ENCODE data around the gene EXD3. TPM values are rescaled to one million over a fixed set of nuclear protein-coding genes. Genes with fewer than 3 reads are reported as not detected.

The EXD3 gene
- total and polyA plus RNA-seq, 2 of the 4 experiments (the other 2 are of a cell fraction), result 1.1 to 7.4 TPM

DNA sequence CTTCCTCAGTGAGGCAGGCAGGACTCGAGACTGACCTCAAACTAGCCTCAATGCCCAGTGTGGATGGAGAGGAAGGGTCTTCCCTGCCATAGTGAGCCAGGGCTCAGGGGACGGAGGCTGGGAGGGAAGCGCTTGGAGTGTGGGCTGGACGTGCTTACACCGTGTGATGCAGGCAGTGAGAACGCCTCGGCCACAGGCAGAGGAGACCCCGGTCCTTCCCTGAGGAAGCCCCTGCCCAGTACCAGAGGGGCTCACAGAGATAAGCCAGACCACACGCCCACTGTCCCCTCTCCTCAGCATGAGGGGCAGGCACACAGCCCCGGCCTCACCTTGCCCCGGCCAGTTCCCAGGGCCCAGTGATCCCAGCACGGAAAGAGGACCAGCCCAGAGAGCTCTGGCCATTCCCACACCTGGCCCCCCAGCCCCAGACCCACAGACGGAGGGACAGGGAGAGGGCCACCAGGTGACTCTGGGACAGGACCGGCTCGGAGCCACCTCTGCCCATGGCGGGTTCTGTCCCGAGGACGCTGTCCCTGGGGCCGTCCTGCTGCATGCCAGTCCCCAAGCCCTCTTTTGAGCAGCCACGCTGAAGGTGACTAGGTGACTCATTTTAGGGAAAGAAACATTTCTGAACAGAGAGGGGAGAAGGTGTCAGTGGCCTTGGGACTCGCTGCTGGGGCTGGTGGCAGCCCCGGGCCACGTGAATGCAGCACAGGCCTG lies 42.2 kb upstream of the EXD3 start:
- Histone ChIP-seq H3K4ac (ENCODE audit: low read depth, low read length) (no peak overlapping the region), H3K79me1 (ENCODE audit: low read depth in 1 of 2, low read length in 2 of 2) (no peaks in the 10 kb centered on the region), H2BK5ac (ENCODE audit: low read depth, low read length, poor library complexity, severe bottlenecking) (no peak overlapping the region), H3K9me3 (ENCODE audit: control insufficient read depth, insufficient read depth, low read length) (no peaks in the 10 kb centered on the region), H3K23ac (ENCODE audit: low read depth, low read length) (no peak overlapping the region), H2AK9ac (replicated peaks; ENCODE audit: low read depth, low read length, poor library complexity) (no peak overlapping the region), H4K8ac (ENCODE audit: low read depth in 2 of 2, low read length in 2 of 2) (no peak overlapping the region), H3K4me1 (ENCODE audit: control insufficient read depth, insufficient read depth, low read length) (no peaks in the 10 kb centered on the region), H2BK15ac (ENCODE audit: low read depth, low read length) (no peak overlapping the region), H3K14ac (replicated peaks; ENCODE audit: low read depth, low read length) (no peak overlapping the region), H4K5ac (ENCODE audit: low read depth, low read length) (no peak overlapping the region), H3K27me3 (ENCODE audit: control insufficient read depth, insufficient read depth, low read length) (peaks cover 11% of the 10 kb centered on the region), H3K18ac (ENCODE audit: low read depth, low read length) (no peak overlapping the region), H2BK120ac (ENCODE audit: low read depth, low read length) (no peak overlapping the region), H2AK5ac (ENCODE audit: low read depth, low read length) (no peak overlapping the region), H3K4me2 (ENCODE audit: low read depth, low read length) (no peak overlapping the region), H2BK20ac (ENCODE audit: low read depth, low read length) (no peak overlapping the region), H4K20me1 (ENCODE audit: insufficient read depth, low read length) (no peaks in the 10 kb centered on the region), H2AFZ (replicated peaks; ENCODE audit: low read length, poor library complexity) (no peak overlapping the region), H3K56ac (ENCODE audit: extremely low read depth, insufficient read depth, low read length) (no peak overlapping the region), H3K9ac (ENCODE audit: low read depth, low read length) (no peak overlapping the region), H3K9me1 (ENCODE audit: insufficient read depth, low read length) (no peaks in the 10 kb centered on the region), H3K4me3 (ENCODE audit: insufficient read depth, low read depth, low read length) (no peak overlapping the region), H3K36me3 (ENCODE audit: control insufficient read depth, insufficient read depth, low read length) (no peaks in the 10 kb centered on the region), H4K91ac (ENCODE audit: insufficient read depth, low read depth, low read length) (no peak overlapping the region), H3K27ac (ENCODE audit: insufficient read depth, low read length) (no peak overlapping the region)
- ATAC-seq (ENCODE audit: low read depth) (no peak), DNase-seq (no peak)
- in situ Hi-C loops (cut with MboI; ENCODE audit: low sequenced_read_pairs), result no loop called here
- CTCF ChIA-PET, result interaction anchor here (0.6 kb wide), 1 partner anchor 180 kb away, joined by 3 read pairs; no protein-coding TSS in a partner anchor
- dilution Hi-C loops (cut with HindIII; ENCODE audit: low sequenced_read_pairs, unreplicated experiment), result no loop called here
- WGBS, 2 experiments (ENCODE audit: extremely low coverage in 2 of 2, insufficient read length in 1 of 2), result 38% methylated on average over 2 of the region's 23 CpGs; no CpG with 5 or more reads in 1 of the 2 experiments
- TF ChIP-seq SMC3 (IDR thresholded peaks at IDR 0.05; ENCODE audit: low read depth, low read length), result no peak
- no peak for TF ChIP-seq BHLHE40 (IDR thresholded peaks at IDR 0.05; ENCODE audit: low read depth, low read length)
- no peak for TF ChIP-seq NFE2L2 (IDR thresholded peaks at IDR 0.05; ENCODE audit: low read depth, low read length)
- TF ChIP-seq RFX5 (IDR thresholded peaks at IDR 0.05; ENCODE audit: low read depth, low read length), result no peak
- TF ChIP-seq, protein P1, sequence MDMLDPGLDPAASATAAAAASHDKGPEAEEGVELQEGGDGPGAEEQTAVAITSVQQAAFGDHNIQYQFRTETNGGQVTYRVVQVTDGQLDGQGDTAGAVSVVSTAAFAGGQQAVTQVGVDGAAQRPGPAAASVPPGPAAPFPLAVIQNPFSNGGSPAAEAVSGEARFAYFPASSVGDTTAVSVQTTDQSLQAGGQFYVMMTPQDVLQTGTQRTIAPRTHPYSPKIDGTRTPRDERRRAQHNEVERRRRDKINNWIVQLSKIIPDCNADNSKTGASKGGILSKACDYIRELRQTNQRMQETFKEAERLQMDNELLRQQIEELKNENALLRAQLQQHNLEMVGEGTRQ (IDR thresholded peaks at IDR 0.05; ENCODE audit: low read depth, low read length), result no peak
- no peak for TF ChIP-seq MAZ (IDR thresholded peaks at IDR 0.05; ENCODE audit: borderline replicate concordance, low read depth, low read length)
- no peak for TF ChIP-seq POLR2A (IDR thresholded peaks at IDR 0.05; ENCODE audit: low read depth, low read length)
- no peak for TF ChIP-seq MAFK (IDR thresholded peaks at IDR 0.05; ENCODE audit: low read depth, low read length)
- TF ChIP-seq MXI1 (IDR thresholded peaks at IDR 0.05; ENCODE audit: borderline replicate concordance, low read depth, low read length), result no peak
- no peak for TF ChIP-seq CHD1 (IDR thresholded peaks at IDR 0.05; ENCODE audit: low read depth, low read length)
- TF ChIP-seq RCOR1 (IDR thresholded peaks at IDR 0.05; ENCODE audit: insufficient replicate concordance, low read length), result no peak
- TF ChIP-seq, protein P2, sequence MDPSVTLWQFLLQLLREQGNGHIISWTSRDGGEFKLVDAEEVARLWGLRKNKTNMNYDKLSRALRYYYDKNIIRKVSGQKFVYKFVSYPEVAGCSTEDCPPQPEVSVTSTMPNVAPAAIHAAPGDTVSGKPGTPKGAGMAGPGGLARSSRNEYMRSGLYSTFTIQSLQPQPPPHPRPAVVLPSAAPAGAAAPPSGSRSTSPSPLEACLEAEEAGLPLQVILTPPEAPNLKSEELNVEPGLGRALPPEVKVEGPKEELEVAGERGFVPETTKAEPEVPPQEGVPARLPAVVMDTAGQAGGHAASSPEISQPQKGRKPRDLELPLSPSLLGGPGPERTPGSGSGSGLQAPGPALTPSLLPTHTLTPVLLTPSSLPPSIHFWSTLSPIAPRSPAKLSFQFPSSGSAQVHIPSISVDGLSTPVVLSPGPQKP (IDR thresholded peaks at IDR 0.05; ENCODE audit: borderline replicate concordance, low read depth, low read length), result no peak
- no peak for TF ChIP-seq FOS (IDR thresholded peaks at IDR 0.05; ENCODE audit: low read depth, low read length)
- TF ChIP-seq, protein P3, sequence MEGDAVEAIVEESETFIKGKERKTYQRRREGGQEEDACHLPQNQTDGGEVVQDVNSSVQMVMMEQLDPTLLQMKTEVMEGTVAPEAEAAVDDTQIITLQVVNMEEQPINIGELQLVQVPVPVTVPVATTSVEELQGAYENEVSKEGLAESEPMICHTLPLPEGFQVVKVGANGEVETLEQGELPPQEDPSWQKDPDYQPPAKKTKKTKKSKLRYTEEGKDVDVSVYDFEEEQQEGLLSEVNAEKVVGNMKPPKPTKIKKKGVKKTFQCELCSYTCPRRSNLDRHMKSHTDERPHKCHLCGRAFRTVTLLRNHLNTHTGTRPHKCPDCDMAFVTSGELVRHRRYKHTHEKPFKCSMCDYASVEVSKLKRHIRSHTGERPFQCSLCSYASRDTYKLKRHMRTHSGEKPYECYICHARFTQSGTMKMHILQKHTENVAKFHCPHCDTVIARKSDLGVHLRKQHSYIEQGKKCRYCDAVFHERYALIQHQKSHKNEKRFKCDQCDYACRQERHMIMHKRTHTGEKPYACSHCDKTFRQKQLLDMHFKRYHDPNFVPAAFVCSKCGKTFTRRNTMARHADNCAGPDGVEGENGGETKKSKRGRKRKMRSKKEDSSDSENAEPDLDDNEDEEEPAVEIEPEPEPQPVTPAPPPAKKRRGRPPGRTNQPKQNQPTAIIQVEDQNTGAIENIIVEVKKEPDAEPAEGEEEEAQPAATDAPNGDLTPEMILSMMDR (conservative IDR thresholded peaks at IDR 0.05; ENCODE audit: low read depth, low read length), result no peak
- POLR2A ChIA-PET (ENCODE audit: unreplicated experiment), result no interaction called here
- intact Hi-C loops (cut with micrococcal nuclease), result no loop called here
- BruUV-seq (replicated peaks), result no TSS peak

Data from IMR-90 (cell line).